ENCODE measurements around the gene ARSG.
A peak's percentile ranks its signal among the peaks of the same experiment; 100 is the strongest.
"Not testable (repeated sequence)": the region's sequence is repeated elsewhere in the genome, so short reads cannot be mapped to it uniquely, and the experiment has no call there.

Gene ARSG

GRCh38 chr17:68390888-68391545 is 99.7 kb downstream of the ARSG start:
- Mint-ChIP-seq H3K27ac (no peak overlapping the region), H3K27me3 (no peaks in the 10 kb centered on the region), H3K4me3 (no peak overlapping the region), H3K36me3 (ENCODE audit: low read depth) (peaks cover 9% of the 10 kb centered on the region), H3K9me3 (peaks cover 6% of the 10 kb centered on the region), H3K4me1 (ENCODE audit: low read depth) (no peaks in the 10 kb centered on the region)
- no peak for DNase-seq

- Mint-ChIP-seq H3K36me3 (ENCODE audit: low read depth) (peaks cover 9% of the 10 kb centered on the region), H3K4me1 (ENCODE audit: low read depth) (peaks cover under 1% of the 10 kb centered on the region), H3K27me3 (no peaks in the 10 kb centered on the region), H3K27ac (no peak overlapping the region), H3K4me3 (no peak overlapping the region), H3K9me3 (peaks cover 6% of the 10 kb centered on the region)
- DNase-seq = no peak
These were observed 100.4 kb downstream of the ARSG start for GRCh38 chr17:68391561-68392268.

- Mint-ChIP-seq H3K4me3 (no peak overlapping the region), H3K27me3 (no peaks in the 10 kb centered on the region), H3K9me3 (peaks cover 6% of the 10 kb centered on the region), H3K4me1 (ENCODE audit: low read depth) (peaks cover 23% of the 10 kb centered on the region), H3K36me3 (ENCODE audit: low read depth) (peaks cover 9% of the 10 kb centered on the region), H3K27ac (no peak overlapping the region)
- DNase-seq = no peak
These were observed 103.5 kb downstream of the ARSG start for GRCh38 chr17:68394608-68395331.

- peaks cover 35% of the 10 kb centered on the region for H3K4me1 Mint-ChIP-seq (ENCODE audit: low read depth)
- peaks cover 9% of the 10 kb centered on the region for H3K36me3 Mint-ChIP-seq (ENCODE audit: low read depth)
- H3K4me3 Mint-ChIP-seq = no peak overlapping the region
- peaks cover 6% of the 10 kb centered on the region for H3K9me3 Mint-ChIP-seq
- peak overlapping the region; percentile 37 for H3K27ac Mint-ChIP-seq
- H3K27me3 Mint-ChIP-seq = no peaks in the 10 kb centered on the region
- no peak for DNase-seq
These were observed 105.2 kb downstream of the ARSG start for GRCh38 chr17:68396226-68397107.

GRCh38 chr17:68397108-68397536 is 105.8 kb downstream of the ARSG start:
- Mint-ChIP-seq H3K27ac (no peak overlapping the region), H3K4me3 (no peak overlapping the region), H3K4me1 (ENCODE audit: low read depth) (peaks cover 35% of the 10 kb centered on the region), H3K36me3 (ENCODE audit: low read depth) (peaks cover 9% of the 10 kb centered on the region), H3K9me3 (peaks cover 6% of the 10 kb centered on the region), H3K27me3 (no peaks in the 10 kb centered on the region)
- no peak for DNase-seq

- no peaks in the 10 kb centered on the region for H3K27me3 Mint-ChIP-seq
- H3K36me3 Mint-ChIP-seq (ENCODE audit: low read depth) = peaks cover 9% of the 10 kb centered on the region
- H3K4me1 Mint-ChIP-seq (ENCODE audit: low read depth) = peaks cover 35% of the 10 kb centered on the region
- H3K9me3 Mint-ChIP-seq = peaks cover 6% of the 10 kb centered on the region
- H3K27ac Mint-ChIP-seq = peak overlapping the region; percentile 93
- DNase-seq = peak; percentile 51
- H3K4me3 Mint-ChIP-seq = no peak overlapping the region
These were observed 107.7 kb downstream of the ARSG start for GRCh38 chr17:68398691-68399637.

GRCh38 chr17:68399638-68400403 is 108.5 kb downstream of the ARSG start:
- peak overlapping the region; percentile 93 for H3K27ac Mint-ChIP-seq
- H3K36me3 Mint-ChIP-seq (ENCODE audit: low read depth) = peaks cover 10% of the 10 kb centered on the region
- peak overlapping the region; percentile 52 for H3K4me3 Mint-ChIP-seq
- no peaks in the 10 kb centered on the region for H3K27me3 Mint-ChIP-seq
- peaks cover 12% of the 10 kb centered on the region for H3K9me3 Mint-ChIP-seq
- peak; percentile 53 for DNase-seq
- H3K4me1 Mint-ChIP-seq (ENCODE audit: low read depth) = peaks cover 35% of the 10 kb centered on the region

- DNase-seq = peak; percentile 41
- H3K36me3 Mint-ChIP-seq (ENCODE audit: low read depth) = peaks cover 9% of the 10 kb centered on the region
- H3K27ac Mint-ChIP-seq = peak overlapping the region; percentile 93
- H3K9me3 Mint-ChIP-seq = peaks cover 13% of the 10 kb centered on the region
- H3K4me1 Mint-ChIP-seq (ENCODE audit: low read depth) = peaks cover 35% of the 10 kb centered on the region
- H3K4me3 Mint-ChIP-seq = peak overlapping the region; percentile 52
- H3K27me3 Mint-ChIP-seq = no peaks in the 10 kb centered on the region
These were observed 109.1 kb downstream of the ARSG start for GRCh38 chr17:68400404-68400735.

- DNase-seq = no peak
- Mint-ChIP-seq H3K9me3 (peaks cover 18% of the 10 kb centered on the region), H3K4me3 (no peak overlapping the region), H3K4me1 (ENCODE audit: low read depth) (peaks cover 35% of the 10 kb centered on the region), H3K27ac (no peak overlapping the region), H3K27me3 (no peaks in the 10 kb centered on the region), H3K36me3 (ENCODE audit: low read depth) (peaks cover 15% of the 10 kb centered on the region)
These were observed 110.0 kb downstream of the ARSG start for GRCh38 chr17:68401288-68401687.

GRCh38 chr17:68403122-68403521 is 111.8 kb downstream of the ARSG start:
- no peak for DNase-seq
- Mint-ChIP-seq H3K36me3 (ENCODE audit: low read depth) (peaks cover 23% of the 10 kb centered on the region), H3K4me1 (ENCODE audit: low read depth) (peaks cover 27% of the 10 kb centered on the region), H3K27ac (no peak overlapping the region), H3K27me3 (no peaks in the 10 kb centered on the region), H3K9me3 (peaks cover 32% of the 10 kb centered on the region), H3K4me3 (no peak overlapping the region)

- peaks cover 21% of the 10 kb centered on the region for H3K4me1 Mint-ChIP-seq (ENCODE audit: low read depth)
- H3K9me3 Mint-ChIP-seq = peaks cover 32% of the 10 kb centered on the region
- H3K27ac Mint-ChIP-seq, H3K27me3 Mint-ChIP-seq, H3K4me3 Mint-ChIP-seq, DNase-seq: not testable (repeated sequence)
- peaks cover 23% of the 10 kb centered on the region for H3K36me3 Mint-ChIP-seq (ENCODE audit: low read depth)
These were observed 112.5 kb downstream of the ARSG start for GRCh38 chr17:68403837-68404236.

GRCh38 chr17:68407656-68408055 is 116.4 kb downstream of the ARSG start:
- not testable (repeated sequence) for H3K4me1 Mint-ChIP-seq (ENCODE audit: low read depth); H3K27me3 Mint-ChIP-seq; H3K27ac Mint-ChIP-seq; H3K4me3 Mint-ChIP-seq; DNase-seq
- H3K36me3 Mint-ChIP-seq (ENCODE audit: low read depth) = peaks cover 23% of the 10 kb centered on the region
- peaks cover 32% of the 10 kb centered on the region for H3K9me3 Mint-ChIP-seq
